Esophagus squamous epithelium (tissue), 4 donors: ENCODE results near the gene TAPT1.

Experiments used
- POLR2A ChIP-seq, 4 donors: fragments of 450-650 bp; IDR thresholded peaks; one replicate each; pipeline ENCODE4 v1.6.1; 2017; ENCODE audit warnings: antibody characterized with exemption in 4 of 4, mild to moderate bottlenecking in 4 of 4, moderate library complexity in 3 of 4
- TF ChIP-seq, protein P1 (sequence below), 6 experiments: fragments of 450-650 bp in 4 of 6; fragments of 200-600 bp in 2 of 6; sonication (generic) in 2 of 6; IDR thresholded peaks; one replicate each; pipeline ENCODE4 v1.5.1; 2016 to 2019; ENCODE audit warnings: antibody characterized with exemption in 6 of 6, mild to moderate bottlenecking in 4 of 6, moderate library complexity in 4 of 6

DNA sequence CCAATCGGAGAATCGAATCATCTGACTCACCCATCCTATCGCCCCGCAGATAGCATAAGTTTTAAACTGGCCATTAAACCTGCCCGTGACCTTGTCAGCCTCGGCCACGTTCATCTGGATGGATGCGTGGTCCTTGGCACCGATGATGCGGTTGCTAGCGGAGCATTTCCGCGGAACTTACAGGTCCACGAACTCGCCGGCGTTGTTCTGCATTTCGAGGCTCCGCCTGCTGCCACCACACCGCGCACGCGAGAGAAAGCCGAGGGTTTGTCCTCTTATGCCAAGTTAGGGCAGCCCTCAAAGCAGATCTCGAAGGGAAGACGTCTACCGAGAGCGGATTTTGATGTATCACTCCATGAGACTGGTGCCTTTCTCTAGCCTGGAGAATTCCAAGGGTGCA, 30.1 kb upstream of the TAPT1 start:
- TF ChIP-seq, protein P1, sequence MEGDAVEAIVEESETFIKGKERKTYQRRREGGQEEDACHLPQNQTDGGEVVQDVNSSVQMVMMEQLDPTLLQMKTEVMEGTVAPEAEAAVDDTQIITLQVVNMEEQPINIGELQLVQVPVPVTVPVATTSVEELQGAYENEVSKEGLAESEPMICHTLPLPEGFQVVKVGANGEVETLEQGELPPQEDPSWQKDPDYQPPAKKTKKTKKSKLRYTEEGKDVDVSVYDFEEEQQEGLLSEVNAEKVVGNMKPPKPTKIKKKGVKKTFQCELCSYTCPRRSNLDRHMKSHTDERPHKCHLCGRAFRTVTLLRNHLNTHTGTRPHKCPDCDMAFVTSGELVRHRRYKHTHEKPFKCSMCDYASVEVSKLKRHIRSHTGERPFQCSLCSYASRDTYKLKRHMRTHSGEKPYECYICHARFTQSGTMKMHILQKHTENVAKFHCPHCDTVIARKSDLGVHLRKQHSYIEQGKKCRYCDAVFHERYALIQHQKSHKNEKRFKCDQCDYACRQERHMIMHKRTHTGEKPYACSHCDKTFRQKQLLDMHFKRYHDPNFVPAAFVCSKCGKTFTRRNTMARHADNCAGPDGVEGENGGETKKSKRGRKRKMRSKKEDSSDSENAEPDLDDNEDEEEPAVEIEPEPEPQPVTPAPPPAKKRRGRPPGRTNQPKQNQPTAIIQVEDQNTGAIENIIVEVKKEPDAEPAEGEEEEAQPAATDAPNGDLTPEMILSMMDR (IDR thresholded peaks at IDR 0.05), result no peak
- TF ChIP-seq POLR2A (IDR thresholded peaks at IDR 0.05), result no peak
